Left cardiac atrium (tissue), 4 donors: Measurements from ENCODE around the gene ANLN. TPM values are rescaled to one million over a fixed set of nuclear protein-coding genes. Genes with fewer than 3 reads are reported as not detected.
"Not testable (repeated sequence)": the region's sequence is repeated elsewhere in the genome, so short reads cannot be mapped to it uniquely, and the experiment has no call there.

Experiments used
- ATAC-seq, 2 donors: fragments of 200-7000 bp; cut with Tn5 transposase; one replicate each; pipeline ENCODE4 v1.9.1; 2020; ENCODE audit warnings: mild to moderate bottlenecking in 2 of 2, moderate library complexity in 2 of 2
- DNase-seq: peaks from one replicate; pipeline ENCODE4 v3.0.0-alpha.2; 2020
- intact Hi-C, 2 donors: fragments of 100-400 bp; cut with DNase I; formaldehyde crosslinking; loops; one replicate each; pipeline versions ENCODE4 v1.14.1 to v1.15.1; 2022 to 2023
- total RNA-seq, 2 donors: library from RNA; stranded (reverse); fragmentation: NEBNext Ultra II Directional; extraction: Animal tissue kit (Norgen Biotek cat#: 25700); gene quantifications; one replicate each; pipeline ENCODE4 v1.2.1, GENCODE V29; 2021
- donor health status: DM: no; HTN: yes; CAD: no.
- donor health status: DM: no; HTN: yes; CAD: no; lungs with severe emphysema.
- donor health status: DM: yes; HTN: yes; CAD: no.
- donor health status: Dilated cardiomyopathy.

ANLN gene
- total RNA-seq, 2 donors from 2014 or later: 1.8 to 3.8 TPM

DNA sequence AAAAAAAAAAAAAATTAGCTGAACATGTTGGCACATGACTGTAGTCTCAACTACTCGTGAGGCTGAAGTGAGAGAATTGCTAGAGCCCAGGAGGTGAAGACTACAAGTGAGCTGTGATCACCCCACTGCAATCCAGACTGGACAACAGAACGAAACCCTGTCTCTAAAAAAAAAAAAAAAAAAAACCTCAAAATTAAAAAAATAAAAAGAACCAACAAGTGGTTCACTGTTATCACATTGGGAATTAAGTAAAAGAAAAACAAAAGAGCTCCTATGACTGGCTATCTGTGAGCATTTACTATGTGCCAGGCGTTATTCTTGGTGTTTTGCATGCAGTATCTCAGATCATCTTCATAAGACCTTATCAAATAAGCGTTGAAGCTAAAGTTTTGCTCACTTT lies 66.0 kb downstream of the ANLN start:
- intact Hi-C loops: no loop called here
- DNase-seq (no peak), ATAC-seq (no peak)

DNA sequence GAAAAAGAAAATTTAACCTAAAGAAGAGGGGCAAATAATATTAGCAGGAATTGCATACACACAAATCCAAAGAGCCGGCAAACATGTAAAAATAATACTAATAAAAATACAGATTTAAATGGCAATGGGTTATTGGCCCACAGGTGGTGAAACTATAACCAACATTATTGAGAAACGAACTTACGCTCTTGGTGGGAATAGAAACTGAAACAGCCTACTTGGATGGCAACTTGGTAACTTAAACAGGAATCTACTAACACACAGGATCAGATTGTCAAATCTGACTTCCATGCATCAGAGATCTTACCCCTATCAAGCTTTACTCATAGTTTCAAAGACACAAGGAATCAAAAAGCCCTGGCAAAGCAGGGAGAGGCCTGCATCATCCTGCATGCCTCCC lies 66.5 kb downstream of the ANLN start:
- no peak for DNase-seq

DNA sequence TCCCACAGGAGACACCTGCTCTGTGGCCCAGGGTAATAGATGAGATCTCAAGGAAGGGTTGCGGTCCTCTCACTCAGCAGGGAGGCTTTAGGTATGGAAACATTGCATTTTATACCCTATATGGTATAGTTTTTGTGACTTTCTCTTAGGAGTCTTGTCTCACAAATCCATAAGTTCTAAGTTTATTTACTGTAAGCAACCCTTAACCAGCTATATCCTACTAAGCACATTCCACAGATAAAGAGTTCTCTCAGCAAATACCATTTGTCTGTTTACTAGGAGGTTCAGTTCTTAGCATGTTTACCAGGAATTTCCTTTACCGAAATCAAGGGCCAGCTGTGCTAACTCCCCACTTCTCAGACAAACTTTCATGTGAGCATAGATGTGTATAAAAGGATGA lies 66.9 kb downstream of the ANLN start:
- no peak for ATAC-seq
- no peak for DNase-seq
- intact Hi-C loops: no loop called here

More for the DNA sequence above, 66.5 kb downstream of the ANLN start:
- ATAC-seq: no peak
- intact Hi-C loops: no loop called here

DNA sequence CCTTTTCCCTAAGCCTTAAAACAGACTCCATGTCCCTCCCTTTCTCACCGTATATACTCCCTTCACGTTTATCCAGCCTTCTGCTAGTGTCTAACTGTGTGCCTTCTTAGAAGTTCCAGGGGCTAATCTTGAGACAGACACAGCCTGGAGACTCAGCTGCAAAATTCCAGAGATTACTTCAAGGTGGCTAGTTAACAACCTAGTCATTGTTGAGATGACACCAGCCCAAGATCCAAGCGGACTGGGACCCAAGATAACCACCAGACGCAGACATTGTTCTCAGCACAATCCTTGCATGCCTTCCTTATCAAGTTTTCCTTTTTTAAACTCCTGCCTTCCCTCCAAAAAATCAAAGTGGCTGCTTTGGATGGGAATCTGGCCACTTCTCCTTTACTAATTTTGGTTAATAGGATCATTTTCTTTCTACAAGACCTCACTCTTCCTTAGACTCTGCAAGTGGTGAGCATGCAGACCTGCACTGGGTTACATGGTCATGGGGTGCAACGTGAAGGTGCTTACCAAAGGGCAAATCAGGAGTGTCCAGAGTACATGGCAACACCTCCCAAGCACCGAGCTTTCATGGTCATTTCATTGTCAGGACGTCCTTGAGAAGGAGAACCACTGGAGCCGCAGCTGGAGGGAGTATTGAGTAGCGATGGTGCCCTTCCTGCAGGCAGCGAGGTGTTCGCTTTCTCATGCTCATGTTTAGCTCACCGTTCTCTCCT lies 69.7 kb downstream of the ANLN start:
- no peak for ATAC-seq
- intact Hi-C loops: no loop called here
- no peak for DNase-seq

DNA sequence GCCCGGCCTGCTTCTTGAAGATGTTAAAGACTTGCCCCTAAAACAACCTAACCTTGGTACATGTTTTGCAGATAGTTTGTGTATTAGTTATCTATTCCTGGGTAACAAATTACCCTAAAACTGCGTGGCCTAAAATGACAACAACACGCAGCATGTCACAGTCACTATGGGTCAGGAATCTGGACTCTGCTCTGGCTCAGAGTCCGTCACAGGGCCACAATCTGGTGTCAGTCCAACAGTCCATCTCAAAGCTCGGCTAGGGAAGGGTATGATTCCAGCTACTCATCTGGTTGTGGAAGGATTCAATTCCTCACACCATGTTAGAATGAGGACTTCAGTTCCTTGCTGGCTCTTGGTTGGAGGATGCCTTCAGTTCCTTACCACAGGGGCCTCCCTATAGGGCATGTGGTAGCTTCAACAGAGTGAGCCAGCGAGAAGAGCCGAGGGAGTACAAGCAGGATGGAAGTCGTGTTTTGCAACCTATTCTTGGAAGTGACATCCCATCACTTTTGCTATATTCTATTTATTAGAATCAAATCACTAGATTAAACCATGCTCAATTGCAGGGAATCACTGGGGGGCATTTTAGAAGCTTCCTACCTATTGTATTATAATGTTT lies 71.3 kb downstream of the ANLN start:
- no peak for DNase-seq
- intact Hi-C loops: no loop called here
- no peak for ATAC-seq

DNA sequence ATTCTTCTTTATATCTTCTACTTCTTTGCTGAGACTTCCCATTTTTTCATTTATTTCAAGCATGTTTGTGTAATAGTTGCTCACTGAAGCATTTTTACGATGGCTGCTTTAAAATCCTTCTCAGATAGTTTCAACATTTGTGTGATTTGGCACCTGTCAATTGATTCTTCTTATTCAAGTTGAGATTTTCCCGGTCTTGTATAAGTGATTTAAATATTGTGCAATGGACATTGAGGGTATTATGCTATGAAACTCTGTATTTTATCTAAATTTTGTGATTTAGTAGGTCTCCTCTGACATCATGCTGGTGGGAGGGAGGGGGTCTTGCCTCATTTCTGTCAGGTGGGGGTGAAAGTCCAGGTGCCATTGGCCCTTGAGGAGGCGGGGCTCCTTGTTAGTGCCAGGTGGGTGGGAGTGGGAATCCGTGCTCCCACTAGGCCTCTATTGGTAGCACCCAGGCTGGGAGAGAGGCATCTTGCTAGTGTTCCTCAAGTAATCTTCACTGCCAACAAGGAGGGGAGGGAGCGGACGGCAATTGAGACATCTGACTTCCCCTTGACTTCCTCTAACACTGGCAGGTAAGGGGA lies 73.0 kb downstream of the ANLN start:
- intact Hi-C loops: no loop called here
- no peak for DNase-seq

DNA sequence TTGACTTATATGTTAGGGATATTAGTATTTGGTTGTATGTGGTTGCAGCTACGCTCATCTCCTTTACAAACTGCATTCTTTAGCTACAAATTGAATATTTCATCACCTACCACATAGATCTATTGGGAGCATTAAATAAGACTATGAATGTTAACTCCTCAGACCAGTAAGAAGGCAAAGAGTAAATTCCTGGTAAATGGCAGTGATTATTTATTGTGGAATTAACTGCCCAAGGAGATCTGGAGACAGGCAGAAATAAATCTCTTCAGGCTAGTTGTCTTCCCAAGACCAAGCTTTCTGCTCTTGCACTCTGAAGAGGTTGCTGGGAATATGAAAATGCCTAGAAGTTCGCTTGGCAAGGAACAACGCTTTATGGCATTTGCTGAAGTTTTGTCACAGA lies 74.6 kb downstream of the ANLN start:
- intact Hi-C loops: no loop called here
- ATAC-seq (no peak), DNase-seq (no peak)

More for the DNA sequence above, 73.0 kb downstream of the ANLN start:
- ATAC-seq: no peak

DNA sequence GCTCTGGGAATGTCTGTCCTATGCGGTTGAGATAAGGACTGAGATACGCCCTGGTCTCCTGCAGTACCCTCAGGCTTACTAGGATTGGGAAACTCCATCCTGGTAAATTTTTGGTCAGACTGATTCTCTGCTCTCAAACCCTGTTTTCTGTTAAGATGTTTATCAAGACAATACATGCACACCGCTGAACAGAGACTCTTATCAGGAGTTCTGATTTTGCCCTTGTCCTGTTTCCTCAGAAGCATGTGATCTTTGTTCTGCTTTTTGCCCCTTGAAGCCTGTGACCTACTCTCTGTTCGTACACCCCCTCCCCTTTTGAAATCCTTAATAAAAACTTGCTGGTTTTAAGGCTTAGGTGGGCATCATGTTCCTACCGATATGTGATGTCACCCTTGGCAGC lies 76.3 kb downstream of the ANLN start:
- ATAC-seq, DNase-seq, intact Hi-C loops: not testable (repeated sequence)

DNA sequence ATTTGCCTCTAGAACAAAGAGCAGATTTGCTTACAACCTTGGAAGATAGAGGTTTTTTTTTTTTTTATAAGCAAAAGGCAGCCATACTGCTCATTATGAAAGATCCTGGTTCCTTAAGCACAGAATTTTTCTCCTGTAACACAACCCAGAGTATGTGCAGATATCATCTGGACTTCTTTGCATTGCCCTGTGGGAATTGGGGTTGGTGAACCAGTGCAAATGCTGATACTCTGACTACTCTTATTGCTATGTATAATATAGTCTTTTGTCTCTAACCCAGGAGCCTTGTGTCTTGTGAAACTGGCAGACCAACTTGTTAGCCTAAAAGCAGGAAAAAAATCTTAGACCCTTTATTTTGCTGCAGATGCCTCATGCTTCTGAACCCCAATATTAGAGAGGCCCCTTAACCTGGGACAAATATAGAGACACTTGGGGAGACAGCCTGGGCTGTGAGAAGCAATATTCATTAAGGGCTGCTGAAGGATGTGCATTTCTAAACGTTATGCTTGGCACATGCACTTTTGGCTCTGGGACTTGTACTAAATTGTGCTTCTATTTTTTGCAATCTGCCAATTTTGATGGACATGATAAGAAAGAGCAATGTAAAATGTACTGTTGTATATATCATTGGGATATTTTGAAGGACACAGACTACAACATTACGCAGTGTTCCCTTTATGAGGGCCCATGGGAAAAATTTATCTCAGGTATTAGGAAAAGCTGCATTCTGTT lies 78.9 kb downstream of the ANLN start:
- no peak for DNase-seq
- ATAC-seq: no peak
- intact Hi-C loops: no loop called here

DNA sequence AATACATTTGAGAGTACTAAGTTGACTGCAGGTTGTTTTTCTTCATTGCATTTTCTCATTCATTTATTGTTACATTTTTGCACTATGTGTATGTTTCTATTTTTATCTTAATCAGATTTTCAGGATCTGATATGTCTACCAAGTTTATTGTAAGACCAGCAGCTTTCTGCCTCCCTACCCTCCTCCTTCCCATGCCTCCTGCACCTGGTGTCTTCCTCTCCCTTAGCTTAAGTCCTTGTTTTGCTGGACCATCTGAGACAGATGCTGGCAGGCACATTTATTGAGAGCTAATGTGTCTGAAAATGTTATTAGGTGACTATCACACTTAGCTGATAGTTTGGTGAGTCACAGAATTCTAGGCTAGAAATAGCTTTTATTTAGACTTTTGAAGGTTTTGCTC lies 79.6 kb downstream of the ANLN start:
- ATAC-seq (no peak), DNase-seq (no peak)
- intact Hi-C loops: no loop called here

DNA sequence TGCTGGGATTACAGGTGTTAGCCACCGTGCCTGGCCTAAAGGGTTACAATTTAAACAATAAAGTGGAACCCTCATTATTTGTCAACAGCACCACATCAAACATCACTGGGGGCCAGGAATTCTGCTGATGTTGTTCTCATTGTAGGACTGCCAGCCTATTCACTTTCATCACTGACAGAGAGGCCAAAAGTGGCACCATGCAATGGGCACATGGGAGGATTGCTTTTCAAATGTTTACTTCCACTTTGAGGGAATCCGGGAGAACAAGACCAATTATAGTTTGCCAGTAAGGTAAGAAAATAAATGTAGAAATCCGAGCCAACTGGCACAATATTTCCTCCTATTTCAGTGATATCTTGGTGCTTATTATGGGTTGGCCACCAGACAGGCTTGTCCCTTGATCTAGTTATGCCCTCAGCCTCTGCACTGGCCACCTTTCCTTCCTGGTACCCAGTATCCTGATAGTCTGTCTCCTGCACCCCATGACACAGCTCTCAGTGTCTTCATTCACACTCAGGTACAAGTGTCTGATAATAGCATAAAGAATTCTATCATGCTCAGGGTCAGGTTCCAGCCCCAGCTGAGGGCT lies 82.6 kb downstream of the ANLN start:
- no peak for DNase-seq
- no peak for ATAC-seq
- intact Hi-C loops: no loop called here

DNA sequence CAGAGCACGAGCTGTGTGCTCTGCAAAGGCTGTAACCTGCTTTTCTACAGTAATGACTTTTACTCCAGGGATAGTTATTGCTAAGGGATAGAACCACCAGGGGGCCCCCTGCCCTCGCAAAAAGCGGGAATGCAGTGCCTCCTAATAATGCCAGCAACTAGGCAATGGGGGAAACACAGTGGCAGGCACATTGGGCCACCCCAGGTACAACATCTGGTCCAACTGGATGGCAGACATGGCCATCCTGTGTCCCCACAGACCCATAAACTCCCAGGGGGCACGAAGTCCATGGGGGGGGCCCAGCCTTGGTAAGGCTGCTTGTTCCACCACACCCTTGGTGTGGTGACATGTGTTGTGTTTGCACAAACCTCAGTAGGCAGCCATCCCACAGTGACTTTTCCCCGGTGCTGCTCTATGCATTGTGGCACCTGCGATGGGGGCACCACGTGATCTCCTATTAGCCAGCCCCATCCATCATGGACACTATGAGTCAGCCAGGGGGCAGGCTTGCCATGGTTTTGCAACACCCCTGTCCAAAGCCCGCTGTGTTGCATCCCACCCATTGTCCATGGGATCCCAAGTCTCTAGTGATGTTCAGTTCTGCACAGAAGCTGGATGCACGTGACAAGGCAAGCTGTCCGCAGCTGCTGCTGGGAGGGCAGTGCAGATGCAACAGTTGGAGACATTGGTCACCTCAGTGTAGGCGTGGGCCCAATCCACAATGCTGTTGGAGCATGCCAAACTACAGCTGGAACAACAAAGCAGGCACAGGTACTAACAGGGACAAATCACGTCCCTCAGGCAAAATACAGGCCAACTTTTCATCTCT lies 84.0 kb downstream of the ANLN start:
- DNase-seq: peak; percentile 27
- ATAC-seq: no peak
- intact Hi-C loops: no loop called here

DNA sequence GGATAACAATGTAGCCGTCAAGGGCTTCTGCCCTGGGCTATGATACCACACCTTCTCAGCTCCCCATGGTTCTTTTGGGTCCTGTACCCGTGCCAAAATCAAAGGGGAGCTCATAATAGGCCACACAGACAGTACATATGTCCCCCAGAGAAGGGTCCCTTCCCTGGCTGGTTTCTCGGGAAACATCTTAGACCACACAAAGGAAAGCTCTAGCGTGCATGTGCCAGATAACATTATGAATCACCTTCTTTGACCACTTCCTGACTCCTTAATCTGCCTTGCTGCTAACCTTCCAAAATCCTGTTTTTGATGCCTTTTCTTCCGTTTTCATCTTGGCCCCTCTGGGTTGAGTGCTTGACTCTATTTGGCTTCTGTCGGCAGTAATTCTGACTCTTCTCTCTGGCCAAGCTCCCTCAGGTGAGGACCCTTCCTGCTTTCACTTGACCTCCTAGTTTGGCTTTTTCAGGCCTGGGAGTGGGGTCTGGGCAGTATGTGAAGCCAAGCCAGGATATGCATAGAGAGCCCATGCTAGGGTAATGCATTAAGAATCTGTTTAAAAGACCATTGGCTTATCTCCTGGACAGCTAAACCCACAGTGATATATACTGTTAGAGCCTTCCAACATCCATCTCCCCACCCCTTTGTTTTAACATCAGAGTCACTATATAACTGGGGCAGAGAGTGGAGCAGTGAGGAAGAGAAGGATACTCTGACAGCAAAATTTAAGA lies 84.8 kb downstream of the ANLN start:
- intact Hi-C loops: no loop called here

DNA sequence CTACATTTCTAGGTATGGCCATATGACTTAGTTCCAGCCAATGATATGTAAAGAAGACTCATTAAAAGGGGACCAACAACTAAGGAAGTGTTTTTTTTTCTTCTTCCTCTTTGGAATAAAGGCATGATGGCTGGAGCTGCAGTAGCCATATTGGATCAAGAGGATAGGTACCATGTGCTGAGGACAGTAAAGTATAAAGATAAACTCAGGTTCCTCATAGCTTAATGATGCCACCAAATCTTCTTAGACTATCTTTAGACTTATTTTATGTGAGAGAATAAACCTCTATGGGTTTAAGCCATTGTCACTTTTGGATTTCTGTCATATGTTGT lies 85.3 kb downstream of the ANLN start:
- intact Hi-C loops: no loop called here
- no peak for DNase-seq
- no peak for ATAC-seq

More for the DNA sequence above, 84.8 kb downstream of the ANLN start:
- ATAC-seq: no peak
- no peak for DNase-seq

DNA sequence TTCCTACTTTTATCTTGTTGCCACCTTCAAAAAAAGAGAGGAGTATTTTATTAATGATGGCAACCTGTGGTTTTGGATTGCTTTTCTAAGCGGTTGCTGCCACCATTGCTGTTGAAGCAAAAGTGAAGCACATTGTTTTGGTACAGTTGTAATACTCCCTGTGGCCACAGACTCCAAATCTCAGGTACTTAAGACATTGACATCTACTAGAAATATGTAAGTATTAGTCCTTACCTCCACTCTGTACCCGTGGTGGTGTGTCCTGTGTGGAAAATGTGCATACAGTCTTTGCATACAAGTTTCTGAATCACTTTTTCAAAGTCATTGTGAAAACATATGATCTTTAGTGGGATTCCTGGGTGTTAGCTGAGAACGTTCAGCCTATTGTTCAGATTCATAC lies 85.7 kb downstream of the ANLN start:
- intact Hi-C loops: no loop called here
- ATAC-seq: no peak
- no peak for DNase-seq

DNA sequence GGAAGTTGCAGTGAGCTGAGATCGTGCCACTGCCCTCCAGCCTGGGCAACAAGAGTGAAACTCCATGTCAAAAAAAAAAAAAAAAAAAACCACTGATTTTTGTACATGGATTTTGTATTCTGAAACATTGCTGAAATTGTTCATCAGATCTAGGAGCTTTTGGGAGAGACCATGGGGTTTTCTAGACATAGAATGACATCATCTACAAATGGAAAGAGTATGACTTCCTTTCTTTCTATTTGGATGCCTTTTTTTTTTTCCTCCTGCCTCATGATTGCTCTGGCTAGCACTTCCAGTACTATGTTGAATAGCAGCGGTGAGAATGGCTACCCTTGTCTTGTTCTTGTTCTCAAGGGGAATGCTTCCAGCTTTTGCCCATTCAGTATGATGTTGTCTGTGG lies 89.1 kb downstream of the ANLN start:
- intact Hi-C loops: no loop called here
- DNase-seq: no peak
- ATAC-seq: no peak

DNA sequence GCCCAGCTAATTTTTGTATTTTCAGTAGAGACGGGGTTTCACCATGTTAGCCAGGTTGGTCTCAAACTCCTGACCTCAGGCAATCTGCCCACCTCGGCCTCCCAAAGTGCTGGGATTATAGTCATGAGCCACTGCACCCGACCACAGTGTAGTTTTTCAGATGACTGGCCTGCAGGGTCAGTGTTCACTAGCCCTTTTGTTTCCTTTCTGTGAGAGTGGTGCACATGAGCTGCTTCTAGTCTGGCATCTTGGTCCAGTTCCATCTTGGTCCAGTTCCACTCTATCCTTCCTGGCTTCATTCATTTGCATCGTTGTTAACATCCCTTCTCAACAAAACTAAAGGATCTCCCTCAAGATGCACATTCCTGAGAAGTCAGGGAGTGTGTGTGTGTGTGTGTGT lies 94.2 kb downstream of the ANLN start:
- intact Hi-C loops: loop anchor here in 1 of 2 donors (10.0 kb wide), 1 partner anchor 481 kb away; no protein-coding TSS in a partner anchor
- not testable (repeated sequence) for ATAC-seq, DNase-seq

DNA sequence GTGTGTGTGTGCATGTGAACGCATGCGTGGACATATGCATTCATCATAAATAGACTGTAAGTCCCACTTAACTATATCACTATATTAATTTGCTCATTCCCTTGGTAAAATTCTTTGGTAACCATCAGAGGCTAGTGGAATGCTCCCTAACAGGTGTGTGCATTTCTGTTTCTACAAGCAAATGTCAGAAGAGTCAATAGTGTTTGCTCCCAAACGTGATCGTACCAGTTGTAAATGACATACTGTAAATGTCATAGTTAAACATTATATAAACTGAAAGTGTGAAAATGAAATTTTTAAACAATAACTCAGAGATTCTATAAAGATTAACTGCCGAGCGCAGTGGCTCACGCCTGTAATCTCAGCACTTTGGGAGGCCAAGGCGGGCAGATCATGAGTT lies 94.6 kb downstream of the ANLN start:
- no peak for ATAC-seq
- no peak for DNase-seq
- intact Hi-C loops: loop anchor here in 1 of 2 donors (10.0 kb wide), 1 partner anchor 481 kb away; no protein-coding TSS in a partner anchor
